ENCODE data around the gene IST1. TPM values are rescaled to one million over a fixed set of nuclear protein-coding genes. Genes with fewer than 3 reads are reported as not detected.

The IST1 gene
- total and polyA plus RNA-seq, 9 of the 15 experiments (the other 6 are each of a cell fraction or from before 2014, with no cell fraction given): 135 to 334 (median 188) TPM

DNA sequence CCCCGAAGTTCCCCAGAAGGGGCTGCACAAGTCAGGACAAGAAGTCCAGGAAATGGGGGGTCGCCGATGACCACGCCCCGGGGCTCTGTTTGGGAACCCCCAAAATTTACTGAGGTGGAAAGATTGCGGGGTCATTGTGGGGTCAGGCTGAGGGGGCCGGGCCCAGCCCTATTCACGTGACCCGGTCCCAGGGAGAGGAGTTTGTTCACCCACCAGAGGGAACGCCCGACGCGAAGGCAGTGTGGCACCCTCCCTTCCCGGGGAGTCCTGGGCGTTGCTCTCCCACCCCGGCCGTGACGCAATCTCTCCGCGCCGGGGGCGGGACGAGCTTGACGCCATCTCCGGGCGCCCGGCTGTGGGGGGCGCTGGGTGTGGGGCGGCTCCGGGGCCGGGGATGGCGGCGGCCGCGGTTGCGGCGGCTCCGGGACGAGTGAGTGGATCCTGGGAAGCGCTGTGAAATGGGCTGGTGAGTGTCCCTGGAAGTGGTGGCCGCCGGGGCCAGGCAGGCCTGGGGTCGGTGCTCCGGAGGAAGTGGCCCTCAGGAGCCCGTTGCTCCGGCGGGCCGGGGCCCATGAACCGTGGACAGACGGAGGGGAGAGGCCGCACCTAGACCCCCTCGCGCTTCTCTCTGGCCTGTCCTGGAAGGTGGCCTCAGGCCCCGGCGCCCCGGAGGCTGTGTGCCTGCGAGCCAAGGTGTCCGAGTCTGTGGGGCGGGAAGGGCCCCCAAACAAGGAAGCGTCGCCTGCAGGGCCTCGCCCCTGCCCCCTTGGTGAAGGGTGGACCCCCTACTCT is 49.5 kb upstream of the IST1 start, which contains the start of gene ATXN1L (continued):
- peak; percentile 94 for TF ChIP-seq RBFOX2 (IDR thresholded peaks at IDR 0.05; ENCODE audit: low read depth, low read length)
- peak; percentile 83 for TF ChIP-seq POLR2A (conservative IDR thresholded peaks at IDR 0.05)
- TF ChIP-seq ATF1 (CRISPR knock-in tag; IDR thresholded peaks at IDR 0.05): peak; percentile 98
- TF ChIP-seq ATF1 (tag; IDR thresholded peaks at IDR 0.05): peak; percentile 99
- TF ChIP-seq MYC (IDR thresholded peaks at IDR 0.05; ENCODE audit: low read depth, low read length): peak; percentile 74; the same call in 1 of the 2 replicates
- no peak for TF ChIP-seq MYC (CRISPR knock-in tag; IDR thresholded peaks at IDR 0.05; ENCODE audit: borderline replicate concordance, low read depth)
- TF ChIP-seq ZNF134 (CRISPR knock-in tag; conservative IDR thresholded peaks at IDR 0.05): no peak
- TF ChIP-seq, protein P1, sequence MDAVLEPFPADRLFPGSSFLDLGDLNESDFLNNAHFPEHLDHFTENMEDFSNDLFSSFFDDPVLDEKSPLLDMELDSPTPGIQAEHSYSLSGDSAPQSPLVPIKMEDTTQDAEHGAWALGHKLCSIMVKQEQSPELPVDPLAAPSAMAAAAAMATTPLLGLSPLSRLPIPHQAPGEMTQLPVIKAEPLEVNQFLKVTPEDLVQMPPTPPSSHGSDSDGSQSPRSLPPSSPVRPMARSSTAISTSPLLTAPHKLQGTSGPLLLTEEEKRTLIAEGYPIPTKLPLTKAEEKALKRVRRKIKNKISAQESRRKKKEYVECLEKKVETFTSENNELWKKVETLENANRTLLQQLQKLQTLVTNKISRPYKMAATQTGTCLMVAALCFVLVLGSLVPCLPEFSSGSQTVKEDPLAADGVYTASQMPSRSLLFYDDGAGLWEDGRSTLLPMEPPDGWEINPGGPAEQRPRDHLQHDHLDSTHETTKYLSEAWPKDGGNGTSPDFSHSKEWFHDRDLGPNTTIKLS (IDR thresholded peaks at IDR 0.05; ENCODE audit: borderline replicate concordance, low read depth): 0 out of 2 replicates have a peak, but pooled peaks have one; percentile 26
- peak; percentile 100 for TF ChIP-seq SP1 (CRISPR knock-in tag; IDR thresholded peaks at IDR 0.05)
- peak; percentile 97 for TF ChIP-seq VEZF1 (CRISPR knock-in tag; IDR thresholded peaks at IDR 0.05)
- 0 out of 2 replicates have a peak, but pooled peaks have one; percentile 56 for TF ChIP-seq KLF13 (tag; IDR thresholded peaks at IDR 0.05; ENCODE audit: borderline replicate concordance, low read depth)
- peak; percentile 99 for TF ChIP-seq MTA1 (IDR thresholded peaks at IDR 0.05; ENCODE audit: borderline replicate concordance)
- TF ChIP-seq MXI1 (IDR thresholded peaks at IDR 0.05; ENCODE audit: low read depth, low read length): no peak
- TF ChIP-seq GABPB1 (CRISPR knock-in tag; IDR thresholded peaks at IDR 0.05): peak; percentile 23; the same call in 1 of the 2 replicates
- TF ChIP-seq JUND (IDR thresholded peaks at IDR 0.05; ENCODE audit: borderline replicate concordance, low read depth, low read length): peak; percentile 77; the same call in 1 of the 2 replicates
- TF ChIP-seq JUND (tag; IDR thresholded peaks at IDR 0.05; ENCODE audit: borderline replicate concordance, low read depth, low read length): no peak; the same call in 2 of the 3 replicates
- peak; percentile 100 for TF ChIP-seq CREB1 (IDR thresholded peaks at IDR 0.05)
- TF ChIP-seq CREB1 (CRISPR knock-in tag; IDR thresholded peaks at IDR 0.05): peak; percentile 100
- TF ChIP-seq POU5F1 (IDR thresholded peaks at IDR 0.05; ENCODE audit: borderline replicate concordance, low read depth, low read length, partially characterized antibody): no peak
- TF ChIP-seq PBX2 (CRISPR knock-in tag; IDR thresholded peaks at IDR 0.05; ENCODE audit: low read depth): no peak
- no peak for TF ChIP-seq PBX2 (tag; conservative IDR thresholded peaks at IDR 0.05; ENCODE audit: low read depth)
- peak; percentile 84; the same call in 1 of the 2 replicates for TF ChIP-seq MTA3 (IDR thresholded peaks at IDR 0.05; ENCODE audit: borderline replicate concordance)
- TF ChIP-seq HMGN3 (IDR thresholded peaks at IDR 0.05; ENCODE audit: borderline replicate concordance, extremely low read depth, insufficient read length, low read depth, low read length): peak; percentile 89
- peak; percentile 89 for TF ChIP-seq POLR2AphosphoS5 (IDR thresholded peaks at IDR 0.05; ENCODE audit: control insufficient read depth, insufficient read depth, low read depth, low read length)

Measured in K562 (cell line).